OCI-LY7 (cell line): ENCODE data around the gene FZD10.

ENCODE experiments used
- CTCF ChIP-seq: fragments of 200-600 bp; sonication (generic); conservative IDR thresholded peaks from 2 replicates; pipeline ENCODE4 v1.5.1; 2014; ENCODE audit warnings: mild to moderate bottlenecking, antibody characterized with exemption, low read length, moderate library complexity, mixed read lengths
- EZH2phosphoT487 ChIP-seq: fragments of 200-600 bp; sonication (generic); IDR thresholded peaks from 2 replicates; pipeline ENCODE4 v1.6.1; 2018; ENCODE audit warnings: low read depth, borderline replicate concordance, mild to moderate bottlenecking, mixed run types, antibody characterized with exemption, low read length, moderate library complexity, mixed read lengths

GRCh38 chr12:130114952-130115351, 47.3 kb upstream of the FZD10 start:
- TF ChIP-seq CTCF, result no peak
- no peak for TF ChIP-seq EZH2phosphoT487
